Measurements from ENCODE around the gene USP3.

- TF ChIP-seq POLR2A (IDR thresholded peaks at IDR 0.05) = no peak
- no peak for TF ChIP-seq CTCF (IDR thresholded peaks at IDR 0.05)
Measured at GRCh38 chr15:63576441-63576840, 72.0 kb downstream of the USP3 start.
